DND-41 (cell line): ENCODE measurements around the gene NF1.
A peak's percentile ranks its signal among the peaks of the same experiment; 100 is the strongest.
"Not testable (repeated sequence)": the region's sequence is repeated elsewhere in the genome, so short reads cannot be mapped to it uniquely, and the experiment has no call there.

Experiments used
- ATAC-seq: fragments of 200-7000 bp; cut with Tn5 transposase; 3 replicates; pipeline ENCODE4 v1.9.1; 2021; ENCODE audit warnings: low read depth; ENCODE audit not compliant: insufficient read depth
- DNase-seq: peaks from one replicate; pipeline ENCODE4 v3.0.0-alpha.2; 2020
- H2AFZ ChIP-seq: 2 replicates; pipeline ENCODE4 v1.6.0; 2012; ENCODE audit warnings: low read depth, low read length
- H3K27ac ChIP-seq: 2 replicates; pipeline ENCODE4 v1.5.1; 2012; ENCODE audit warnings: low read length, inconsistent platforms
- H3K27me3 ChIP-seq: fragments of 200-600 bp; sonication (generic); 2 replicates; pipeline ENCODE4 v1.6.0; 2012; ENCODE audit warnings: low read length, mild to moderate bottlenecking, inconsistent platforms; ENCODE audit not compliant: insufficient read depth, poor library complexity
- H3K36me3 ChIP-seq: 2 replicates; pipeline ENCODE4 v1.5.1; 2012; ENCODE audit warnings: low read length, inconsistent platforms; ENCODE audit not compliant: insufficient read depth
- H3K4me1 ChIP-seq: 2 replicates; pipeline ENCODE4 v1.5.1; 2012; ENCODE audit warnings: mild to moderate bottlenecking, low read length; ENCODE audit not compliant: insufficient read depth
- H3K4me2 ChIP-seq: 2 replicates; pipeline ENCODE4 v1.6.0; 2012; ENCODE audit warnings: mild to moderate bottlenecking, moderate library complexity, low read length, inconsistent platforms; ENCODE audit not compliant: insufficient read depth
- H3K4me3 ChIP-seq, 2 experiments: fragments of 200-600 bp in 1 of 2; shearing (Covaris generic) in 1 of 2; 2 replicates each; pipeline ENCODE4 v1.5.1; 2012 to 2016; ENCODE audit warnings: inconsistent platforms in 2 of 2, low read length in 2 of 2, mild to moderate bottlenecking in 2 of 2, low read depth in 1 of 2, moderate library complexity in 1 of 2
- H3K79me2 ChIP-seq: 2 replicates; pipeline ENCODE4 v1.6.0; 2012; ENCODE audit warnings: low read length, inconsistent platforms; ENCODE audit not compliant: insufficient read depth
- H3K9ac ChIP-seq: 2 replicates; pipeline ENCODE4 v1.6.0; 2012; ENCODE audit warnings: low read depth, mild to moderate bottlenecking, inconsistent platforms, low read length, moderate library complexity
- H3K9me3 ChIP-seq: 2 replicates; pipeline ENCODE4 v1.5.1; 2012; ENCODE audit warnings: low read length, moderate library complexity, mild to moderate bottlenecking, inconsistent platforms; ENCODE audit not compliant: insufficient read depth, severe bottlenecking
- H4K20me1 ChIP-seq: 2 replicates; pipeline ENCODE4 v1.6.0; 2012; ENCODE audit warnings: low read length; ENCODE audit not compliant: insufficient read depth
- EZH2 ChIP-seq: IDR thresholded peaks from 3 replicates; pipeline ENCODE4 v1.6.1; 2012; ENCODE audit warnings: borderline replicate concordance, low read depth, mild to moderate bottlenecking, moderate library complexity, low read length, inconsistent platforms; ENCODE audit not compliant: severe bottlenecking
- TF ChIP-seq, protein P1 (sequence below): IDR thresholded peaks from 2 replicates; pipeline ENCODE4 v1.5.1; 2012; ENCODE audit warnings: borderline replicate concordance, low read length, moderate library complexity, mild to moderate bottlenecking; ENCODE audit not compliant: poor library complexity, severe bottlenecking; ENCODE audit errors: extremely low read depth

The NF1 gene

DNA sequence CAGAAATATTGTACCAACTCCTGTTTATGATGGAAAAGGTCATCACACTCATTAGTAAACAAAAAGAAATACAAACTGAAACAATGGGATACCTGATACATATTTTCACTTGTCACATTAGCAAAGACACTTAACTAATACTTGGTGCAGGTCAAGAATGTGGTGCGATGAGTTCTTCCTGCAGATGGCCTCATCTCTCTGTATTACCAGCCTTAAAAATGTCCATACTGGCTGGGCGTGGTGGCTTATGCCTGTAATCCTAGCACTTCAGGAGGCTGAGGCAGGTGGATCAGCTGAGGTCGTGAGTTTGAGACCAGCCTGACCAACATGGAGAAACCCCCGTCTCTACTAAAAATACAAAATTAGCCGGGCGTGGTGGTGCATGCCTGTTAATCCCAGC, 288.7 kb downstream of the NF1 start:
- not testable (repeated sequence) for H3K27ac ChIP-seq, H3K27me3 ChIP-seq, H3K4me1 ChIP-seq, H3K9ac ChIP-seq, H3K4me2 ChIP-seq, H2AFZ ChIP-seq, H3K36me3 ChIP-seq, H4K20me1 ChIP-seq, H3K79me2 ChIP-seq, H3K4me3 ChIP-seq, H3K9me3 ChIP-seq, ATAC-seq, DNase-seq
- TF ChIP-seq, protein P1, sequence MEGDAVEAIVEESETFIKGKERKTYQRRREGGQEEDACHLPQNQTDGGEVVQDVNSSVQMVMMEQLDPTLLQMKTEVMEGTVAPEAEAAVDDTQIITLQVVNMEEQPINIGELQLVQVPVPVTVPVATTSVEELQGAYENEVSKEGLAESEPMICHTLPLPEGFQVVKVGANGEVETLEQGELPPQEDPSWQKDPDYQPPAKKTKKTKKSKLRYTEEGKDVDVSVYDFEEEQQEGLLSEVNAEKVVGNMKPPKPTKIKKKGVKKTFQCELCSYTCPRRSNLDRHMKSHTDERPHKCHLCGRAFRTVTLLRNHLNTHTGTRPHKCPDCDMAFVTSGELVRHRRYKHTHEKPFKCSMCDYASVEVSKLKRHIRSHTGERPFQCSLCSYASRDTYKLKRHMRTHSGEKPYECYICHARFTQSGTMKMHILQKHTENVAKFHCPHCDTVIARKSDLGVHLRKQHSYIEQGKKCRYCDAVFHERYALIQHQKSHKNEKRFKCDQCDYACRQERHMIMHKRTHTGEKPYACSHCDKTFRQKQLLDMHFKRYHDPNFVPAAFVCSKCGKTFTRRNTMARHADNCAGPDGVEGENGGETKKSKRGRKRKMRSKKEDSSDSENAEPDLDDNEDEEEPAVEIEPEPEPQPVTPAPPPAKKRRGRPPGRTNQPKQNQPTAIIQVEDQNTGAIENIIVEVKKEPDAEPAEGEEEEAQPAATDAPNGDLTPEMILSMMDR, result peak; percentile 14

DNA sequence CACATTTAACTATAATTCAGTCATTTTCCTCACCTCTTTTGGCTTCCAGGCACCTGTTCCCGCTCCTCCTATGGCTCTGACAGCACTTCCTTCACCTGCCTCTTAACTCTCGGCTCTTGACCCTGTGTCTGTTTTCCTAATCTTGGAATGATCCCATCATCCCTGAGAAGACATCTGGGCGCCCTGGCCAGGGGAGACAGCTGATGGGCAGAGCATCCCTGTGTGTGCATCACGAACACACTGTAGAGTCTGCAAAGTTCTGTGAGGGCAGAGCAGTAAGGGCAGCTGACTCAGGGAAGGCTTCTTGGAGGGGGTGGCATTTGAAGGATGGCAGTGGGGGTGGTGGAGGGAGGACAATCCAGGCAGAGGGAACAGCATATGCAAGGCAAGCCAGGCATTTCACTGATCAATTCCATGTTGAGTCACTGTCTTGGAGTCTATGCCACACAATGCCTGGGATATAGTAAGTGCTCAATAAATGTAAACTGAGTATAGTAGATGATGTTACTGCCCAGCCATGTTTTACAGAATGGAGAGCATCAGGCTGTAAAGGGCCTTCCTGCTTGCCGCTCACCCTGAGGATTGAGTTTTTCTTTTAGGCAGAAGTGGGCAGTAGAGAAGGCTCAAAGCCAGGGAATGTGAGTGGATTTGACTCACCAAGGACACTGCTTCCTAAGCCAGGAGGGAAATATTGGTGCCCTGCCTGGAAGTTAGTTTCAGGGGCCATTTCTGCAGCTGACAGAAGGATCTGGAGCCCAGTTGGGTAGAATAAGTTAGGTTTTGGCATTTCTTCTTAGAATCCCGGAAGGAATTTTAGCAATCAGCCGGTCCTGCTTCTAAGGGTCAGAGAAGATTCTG, 290.9 kb downstream of the NF1 start:
- Histone ChIP-seq H3K9me3 (no peaks in the 10 kb centered on the region), H3K4me1 (no peaks in the 10 kb centered on the region)

DNA sequence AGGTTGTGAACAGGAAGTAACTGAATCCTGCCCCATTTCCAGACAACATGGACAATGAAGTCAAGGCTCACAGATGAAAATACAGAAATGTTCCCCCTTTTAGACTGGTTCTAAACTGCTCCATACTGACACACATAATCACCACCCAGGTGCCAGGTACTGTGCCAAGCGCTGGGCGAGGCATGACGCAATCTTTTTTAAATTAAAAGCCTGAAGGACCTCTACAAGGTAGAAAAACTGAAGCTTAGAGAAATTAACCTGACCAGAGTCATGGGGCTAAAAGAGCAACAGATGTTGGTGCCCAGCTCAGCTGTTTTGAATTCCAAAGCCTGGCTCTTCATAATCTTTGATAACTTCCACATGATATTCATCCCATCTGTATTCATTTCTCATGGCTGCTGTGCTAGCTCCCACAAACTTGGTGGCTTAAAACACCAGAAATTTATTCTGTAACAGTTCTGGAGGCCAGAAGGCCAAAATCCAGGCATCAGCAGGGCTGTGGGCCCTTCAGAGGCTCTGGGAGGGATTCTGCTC, 291.8 kb downstream of the NF1 start:
- Histone ChIP-seq H3K27me3 (no peaks in the 10 kb centered on the region), H3K27ac (no peak overlapping the region), H3K9me3 (no peaks in the 10 kb centered on the region), H3K79me2 (no peaks in the 10 kb centered on the region), H2AFZ (no peak overlapping the region), H3K9ac (no peak overlapping the region), H3K4me3 (no peak overlapping the region), H4K20me1 (no peaks in the 10 kb centered on the region), H3K4me1 (no peaks in the 10 kb centered on the region), H3K36me3 (peaks cover 6% of the 10 kb centered on the region), H3K4me2 (no peak overlapping the region)
- no peak for TF ChIP-seq EZH2
- TF ChIP-seq, protein P1, result no peak
- ATAC-seq, result peak; percentile 25; the same call in 1 of the 3 replicates
- DNase-seq, result no peak

More for the DNA sequence above, 290.9 kb downstream of the NF1 start:
- no peak overlapping the region for H3K9ac ChIP-seq
- DNase-seq, result no peak
- TF ChIP-seq EZH2, result no peak
- TF ChIP-seq, protein P1, result no peak
- no peaks in the 10 kb centered on the region for H4K20me1 ChIP-seq
- H2AFZ ChIP-seq, result no peak overlapping the region
- no peak overlapping the region for H3K27ac ChIP-seq
- no peak overlapping the region for H3K4me2 ChIP-seq
- peaks cover 6% of the 10 kb centered on the region for H3K36me3 ChIP-seq
- H3K27me3 ChIP-seq, result no peaks in the 10 kb centered on the region
- ATAC-seq, result no peak
- no peak overlapping the region for H3K4me3 ChIP-seq
- H3K79me2 ChIP-seq, result no peaks in the 10 kb centered on the region
